NCI-H1048 (cell line): ENCODE measurements around the gene CSNK2A3.
"Not testable (repeated sequence)": the region's sequence is repeated elsewhere in the genome, so short reads cannot be mapped to it uniquely, and the experiment has no call there.

Experiments used
- DNase-seq: peaks from one replicate; lab custom pipeline; 2025; lab: John Stamatoyannopoulos, UW

The CSNK2A3 gene

DNA sequence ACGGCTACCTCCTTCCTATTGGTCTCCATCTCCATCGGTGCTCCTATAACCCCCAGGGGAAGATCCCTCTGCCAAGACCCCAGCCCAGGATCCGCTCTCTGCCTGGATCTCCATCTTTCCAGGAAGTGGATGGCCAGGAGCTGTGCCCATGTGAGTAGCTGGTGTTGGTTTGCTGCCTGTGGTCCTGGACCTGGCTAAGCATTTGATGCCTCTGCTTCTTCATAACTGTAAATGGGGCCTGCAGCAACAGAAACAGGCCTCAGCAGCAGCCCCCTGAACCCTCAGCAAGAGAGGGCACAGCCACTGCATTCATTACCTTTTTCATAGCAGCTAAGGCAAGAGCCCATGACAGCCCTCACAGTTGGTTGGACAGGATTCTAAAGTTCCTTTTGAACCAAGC, 26.6 kb upstream of the CSNK2A3 start:
- no peak for DNase-seq

- DNase-seq, result no peak
Observed at GRCh38 chr11:11378184-11378940, 25.3 kb upstream of the CSNK2A3 start.

DNA sequence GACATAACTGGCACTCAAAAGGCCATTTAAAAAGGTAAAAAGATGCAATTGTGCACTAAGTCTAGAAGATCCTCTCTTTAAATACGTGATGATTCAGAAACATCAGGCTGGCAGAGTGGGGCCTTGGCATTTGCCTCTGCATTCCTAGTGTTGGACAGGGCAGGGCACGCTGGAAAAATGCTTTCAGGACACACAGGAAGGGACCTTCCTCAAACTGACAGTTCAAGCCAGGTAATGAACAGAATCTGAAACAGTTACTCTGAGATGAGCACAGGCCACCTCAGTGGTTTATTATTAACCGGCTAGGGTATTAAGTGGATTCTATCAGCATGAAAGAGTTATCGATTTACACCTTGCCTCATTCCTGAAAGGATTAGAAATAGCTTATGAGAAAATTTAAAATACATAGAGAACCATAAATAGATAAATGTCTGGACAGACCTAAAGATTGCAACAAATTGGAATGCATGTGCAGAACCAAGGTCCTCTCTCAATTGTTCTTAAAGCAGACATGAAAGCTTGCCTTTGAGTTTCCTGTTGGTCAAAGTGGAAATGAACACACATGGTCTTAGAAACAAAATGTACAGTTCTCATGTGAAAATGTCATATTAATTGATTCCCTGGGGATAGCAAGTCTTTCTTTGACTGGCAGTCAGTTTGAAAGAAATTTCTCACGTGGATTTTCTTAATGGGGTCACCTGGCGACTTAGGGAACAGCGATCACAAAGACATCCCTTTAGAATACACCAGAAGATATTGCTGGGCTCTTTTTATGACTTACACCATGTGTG, 21.5 kb upstream of the CSNK2A3 start:
- no peak for DNase-seq

DNA sequence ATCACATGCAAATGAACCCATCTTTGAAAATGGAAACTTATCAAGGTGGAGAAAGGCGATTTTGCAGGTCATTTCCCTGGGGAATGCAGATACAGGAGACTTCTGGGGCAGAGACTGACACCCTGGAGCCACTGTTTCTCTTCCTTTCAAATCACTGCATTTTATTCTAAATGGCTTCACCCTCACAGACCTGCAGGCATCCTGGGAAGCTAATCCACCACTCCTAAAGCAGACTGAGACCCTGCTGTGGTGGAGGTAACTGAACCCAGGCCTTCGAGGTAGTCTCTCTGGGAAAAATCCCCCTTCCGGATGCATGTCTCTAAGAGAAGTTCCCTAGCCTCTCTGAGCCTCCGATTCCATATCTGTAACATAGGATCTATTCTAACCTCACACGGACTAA, 20.9 kb upstream of the CSNK2A3 start:
- DNase-seq, result no peak

DNA sequence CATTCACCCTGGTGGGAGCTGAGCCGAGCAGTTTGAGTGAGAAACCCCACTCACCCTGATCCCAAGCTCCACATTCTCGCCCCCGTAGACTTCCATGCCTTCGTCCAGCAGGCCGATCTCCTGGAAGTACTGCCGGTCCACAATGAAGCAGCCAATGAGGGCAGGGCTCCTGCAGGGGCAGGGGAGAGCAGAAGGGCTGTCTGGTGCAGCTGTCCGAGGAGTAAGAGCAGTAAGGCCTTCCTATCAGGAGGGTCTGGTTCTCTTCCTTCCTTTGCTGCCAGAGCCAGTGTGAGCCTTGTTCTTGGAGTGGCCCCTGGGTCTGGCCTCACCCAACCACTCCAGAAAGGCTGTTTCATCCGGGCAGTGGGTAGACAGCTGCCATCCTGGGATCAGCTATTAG, 19.4 kb upstream of the CSNK2A3 start:
- DNase-seq, result no peak

DNA sequence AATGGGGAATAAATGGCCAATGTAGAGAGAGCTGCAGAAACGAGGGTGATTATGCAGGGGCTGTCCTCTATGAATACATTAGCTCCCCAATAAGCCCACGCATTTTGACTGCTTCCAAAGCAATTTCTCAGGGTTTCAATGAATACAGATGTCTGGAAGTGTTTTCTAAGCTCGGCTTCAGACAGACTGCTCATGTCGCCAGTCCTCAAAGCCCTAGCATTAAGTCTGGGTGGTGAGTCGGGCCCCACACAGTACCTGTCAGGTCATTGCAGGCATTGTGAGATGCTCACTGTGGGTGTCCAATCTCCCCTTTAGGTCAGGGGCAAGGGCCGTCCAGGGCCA, 17.9 kb upstream of the CSNK2A3 start:
- no peak for DNase-seq

DNA sequence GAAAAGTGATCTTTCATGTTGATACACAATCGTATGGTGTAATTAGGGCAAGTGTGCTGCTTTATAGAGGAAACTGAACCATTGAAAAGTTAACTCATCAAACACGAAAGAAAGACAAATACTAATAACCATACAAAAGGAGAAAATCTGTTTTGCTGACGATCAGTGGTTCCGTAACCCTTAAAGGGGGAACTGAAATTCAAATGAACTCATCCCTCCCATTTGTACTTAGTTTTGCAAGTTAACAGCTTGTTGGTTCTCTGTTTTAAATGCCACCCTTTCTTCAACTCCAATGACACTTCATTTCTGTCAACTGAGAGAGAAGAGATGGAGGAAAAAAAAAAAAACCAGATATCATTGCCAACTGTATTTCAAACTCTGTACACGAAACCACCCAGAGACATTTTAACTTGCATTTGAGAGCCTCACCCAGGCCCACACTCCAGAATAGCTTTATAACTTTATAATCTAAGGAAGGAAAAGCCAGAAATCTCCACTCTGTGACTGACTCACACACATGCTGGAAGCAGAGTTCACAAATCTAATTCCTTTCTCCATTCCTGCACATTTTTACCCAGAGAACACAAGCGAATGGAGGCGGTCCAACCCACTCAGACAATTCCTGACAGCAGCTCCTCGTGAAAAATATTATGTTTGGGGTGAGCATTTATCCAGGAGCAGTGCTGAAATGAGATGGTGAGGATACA, 17.4 kb upstream of the CSNK2A3 start:
- no peak for DNase-seq

DNA sequence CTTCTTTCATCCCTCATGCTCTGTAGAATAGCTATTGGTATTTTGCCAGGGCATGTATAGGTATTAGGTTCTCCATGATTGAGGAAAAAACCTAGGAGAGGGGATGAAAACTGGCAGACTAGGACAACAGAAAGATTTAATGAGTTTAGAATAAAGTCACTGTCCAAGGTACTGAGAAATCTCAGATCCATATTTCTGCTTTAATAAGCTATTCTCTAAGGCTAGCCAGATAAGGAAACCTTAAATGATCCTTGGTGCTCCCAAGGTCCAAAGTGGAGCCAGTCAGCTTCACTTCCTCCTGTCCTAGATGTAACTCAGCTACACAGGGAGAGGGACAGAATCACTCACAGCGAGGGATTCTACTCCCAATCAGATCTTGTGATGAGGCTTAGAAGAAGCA, 13.7 kb upstream of the CSNK2A3 start:
- no peak for DNase-seq

- no peak for DNase-seq
Observed at GRCh38 chr11:11363674-11364073, 10.6 kb upstream of the CSNK2A3 start.

DNA sequence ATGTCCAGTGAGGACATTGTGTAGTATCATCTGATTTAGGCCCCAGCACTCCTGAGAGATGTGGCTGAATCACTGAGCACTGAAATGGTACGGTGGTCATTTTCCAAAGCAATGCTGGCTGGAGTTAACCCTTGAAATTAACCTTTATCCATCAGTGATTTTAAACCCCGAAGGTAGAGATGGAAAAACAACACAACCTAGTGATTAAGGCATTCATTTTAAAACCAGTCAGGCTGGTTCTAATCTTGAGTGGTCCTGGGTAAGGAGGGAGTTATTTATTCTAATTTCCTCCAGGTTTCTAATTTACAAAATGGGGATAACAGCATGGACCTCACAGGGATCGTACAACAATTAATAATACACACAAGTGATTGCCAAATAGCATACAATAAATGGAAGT, 6.6 kb upstream of the CSNK2A3 start:
- DNase-seq, result no peak

DNA sequence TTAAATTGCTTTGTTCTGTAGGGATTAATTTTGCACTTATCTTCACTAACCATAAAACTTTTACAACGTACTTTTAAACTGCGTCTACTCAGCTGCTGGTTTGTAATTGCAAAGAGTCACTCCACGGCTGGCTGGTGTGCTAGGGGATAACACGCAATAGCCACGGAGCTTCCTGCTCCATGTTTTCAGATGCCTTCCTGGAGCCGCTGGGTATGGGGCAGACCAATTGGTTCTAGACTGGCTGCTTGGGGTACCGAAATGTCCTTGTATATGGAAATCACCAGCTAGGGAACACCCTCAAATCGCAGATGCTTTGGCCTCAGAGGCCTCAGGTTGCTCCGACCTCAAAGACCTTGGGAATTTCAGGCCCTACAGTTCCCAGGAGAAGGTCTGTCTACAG, 3.8 kb upstream of the CSNK2A3 start:
- no peak for DNase-seq

DNA sequence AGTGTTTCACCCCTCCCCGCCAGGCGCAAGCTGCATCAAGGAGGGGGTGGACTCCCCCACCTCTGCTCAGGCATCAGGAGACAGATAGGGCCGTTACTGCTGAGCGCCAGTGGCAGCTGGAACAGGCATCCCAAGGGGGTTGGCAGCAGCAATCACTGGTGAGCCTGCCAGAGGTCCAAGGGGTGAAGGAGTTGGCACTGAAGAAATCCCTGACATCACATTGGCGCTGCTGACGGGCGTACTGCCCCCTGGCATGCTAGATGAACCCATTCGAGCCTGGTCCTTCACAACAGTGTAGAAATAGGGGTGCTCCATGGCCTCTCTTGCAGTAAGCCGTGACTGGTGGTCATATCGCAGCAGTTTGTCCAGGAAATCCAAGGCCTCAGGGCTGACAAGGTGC, 1.2 kb downstream of the CSNK2A3 start:
- not testable (repeated sequence) for DNase-seq

DNA sequence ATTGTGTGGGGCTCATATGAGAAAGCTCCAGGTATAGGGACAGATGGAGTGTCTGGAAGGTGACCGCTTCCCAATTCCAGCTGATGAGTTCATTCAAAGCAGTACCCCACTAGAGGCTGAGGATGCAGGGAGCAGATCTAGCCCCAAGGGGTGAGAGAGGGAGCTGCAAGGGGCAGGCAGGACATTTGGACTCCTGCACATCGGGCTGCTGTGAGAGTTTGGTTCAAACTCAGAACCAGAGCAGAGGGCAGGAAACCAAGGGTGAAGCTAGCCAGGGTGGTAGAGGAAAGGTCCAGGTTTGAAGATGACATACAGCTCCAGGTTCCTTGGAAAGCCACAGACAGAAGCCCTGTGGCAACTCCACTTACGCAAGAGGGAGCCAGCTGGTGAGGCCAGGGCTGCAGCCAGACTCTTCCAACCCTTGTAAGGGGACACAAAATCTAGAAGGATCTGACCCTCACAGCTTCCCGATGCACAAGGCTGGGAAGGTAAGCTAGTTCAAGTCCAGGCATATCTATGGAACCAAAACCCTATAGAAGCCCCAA, 1.9 kb downstream of the CSNK2A3 start:
- DNase-seq, result no peak

DNA sequence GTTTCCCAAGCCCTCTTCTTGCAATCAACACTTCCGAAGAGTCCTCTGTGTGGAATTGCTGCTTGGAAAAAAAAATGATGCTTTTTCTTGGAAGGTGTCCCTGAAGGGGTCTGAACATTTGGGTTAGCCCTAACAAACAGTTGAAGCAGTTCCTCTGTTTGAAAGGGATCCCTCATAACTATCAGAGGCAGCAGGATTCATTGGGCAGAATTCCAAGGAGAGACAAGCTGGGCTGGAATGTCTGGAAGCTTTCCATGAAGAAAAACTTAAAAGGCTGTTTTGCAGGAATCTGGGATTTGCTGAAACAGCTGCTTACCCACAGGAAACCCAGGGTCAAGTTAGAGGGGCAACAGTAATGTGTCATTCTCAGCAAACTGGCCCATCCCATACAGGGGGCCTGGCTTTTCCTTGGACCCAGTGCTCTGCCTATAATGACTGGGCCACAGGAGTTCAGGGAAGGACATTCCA, 3.1 kb downstream of the CSNK2A3 start:
- DNase-seq, result no peak

DNA sequence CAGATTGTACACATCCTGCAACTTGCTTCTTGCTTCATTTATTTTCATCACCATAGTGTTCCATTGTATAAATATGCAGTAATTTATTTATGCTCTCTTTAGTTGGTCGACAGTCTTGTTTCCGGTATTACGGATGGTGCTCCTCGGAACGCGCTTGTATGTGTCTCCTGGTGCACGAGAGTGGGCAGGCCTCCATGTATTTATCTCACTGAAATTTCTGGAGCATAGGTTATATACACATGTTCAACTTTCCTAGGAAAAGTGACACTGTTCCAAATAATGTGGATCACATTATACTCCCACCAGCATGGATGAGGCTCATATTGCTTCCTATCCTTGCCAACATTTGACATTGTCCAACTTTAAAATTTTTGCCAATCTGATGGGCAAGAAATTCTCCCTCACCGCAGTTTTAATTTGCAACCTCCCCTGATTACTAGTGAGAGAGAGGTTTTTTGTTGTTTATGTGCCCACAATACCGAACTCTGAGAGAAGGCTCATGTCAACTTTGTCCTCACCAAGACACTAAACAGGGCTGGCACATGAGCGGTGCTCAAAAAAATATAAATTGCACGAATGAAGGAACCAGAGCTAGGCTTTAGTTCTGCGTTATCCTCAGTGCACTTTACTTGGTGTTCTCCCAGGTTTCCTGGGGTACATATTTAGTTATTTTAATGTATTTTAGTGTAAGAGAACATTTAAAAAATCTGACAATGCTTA, 3.8 kb downstream of the CSNK2A3 start:
- no peak for DNase-seq

GRCh38 chr11:11348303-11348702, 4.7 kb downstream of the CSNK2A3 start:
- DNase-seq, result no peak

DNA sequence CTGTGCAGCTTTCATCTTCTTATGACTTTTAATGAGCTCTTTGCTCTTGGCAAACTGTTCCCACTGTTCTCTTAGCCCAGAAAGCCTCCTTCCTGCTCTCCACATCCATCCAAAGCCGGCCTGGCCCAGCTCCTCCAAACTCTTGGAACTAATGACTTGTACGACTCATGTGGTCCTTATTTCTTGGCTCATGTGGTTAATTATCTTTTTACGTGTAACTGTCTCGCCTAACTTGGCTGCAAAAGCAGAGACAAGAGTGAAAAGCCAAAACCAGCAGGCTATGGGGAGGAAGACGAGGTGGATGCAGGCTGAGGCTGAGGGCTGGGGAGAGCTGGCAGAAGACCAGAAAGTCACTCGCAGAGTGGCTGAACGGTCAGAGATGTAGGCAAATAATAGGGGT, 5.5 kb downstream of the CSNK2A3 start:
- no peak for DNase-seq

DNA sequence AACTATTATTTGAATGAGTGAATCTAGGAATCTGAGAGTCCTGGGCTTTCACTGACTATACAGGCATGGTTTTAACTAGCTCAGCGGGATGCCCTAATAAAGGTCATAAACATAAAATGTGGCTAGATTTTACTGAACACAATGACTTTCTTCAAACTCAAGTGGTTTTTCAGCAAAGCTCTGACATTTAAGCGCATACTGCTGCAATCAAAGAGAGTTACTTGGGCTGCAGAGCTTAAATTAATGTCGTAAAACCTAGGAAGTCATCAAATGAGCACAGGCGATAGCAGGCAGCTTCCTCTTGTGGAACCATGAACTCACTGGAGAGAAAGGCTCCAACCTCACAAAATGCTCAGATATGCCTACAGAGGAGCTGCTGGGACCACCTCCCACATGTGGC, 6.7 kb downstream of the CSNK2A3 start:
- no peak for DNase-seq

DNA sequence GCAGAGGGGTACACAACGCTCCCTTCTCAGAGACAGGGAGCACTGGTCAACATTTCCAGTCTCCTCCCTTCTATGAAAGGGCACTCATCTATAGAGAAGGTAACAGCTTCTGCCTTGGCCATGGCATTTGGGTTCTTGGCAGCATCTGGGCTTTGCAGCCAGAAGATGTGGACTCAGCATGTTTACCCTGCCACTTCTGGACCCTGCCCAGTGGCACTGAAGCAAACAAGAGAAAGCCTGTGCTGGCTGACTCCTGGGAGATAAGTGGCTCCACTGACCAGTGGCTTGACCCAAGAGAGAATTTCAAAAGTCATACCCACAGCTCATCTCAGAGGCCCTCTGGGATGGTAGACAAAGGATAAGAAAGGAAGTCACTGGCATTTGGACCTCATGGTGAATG, 8.0 kb downstream of the CSNK2A3 start:
- no peak for DNase-seq

DNA sequence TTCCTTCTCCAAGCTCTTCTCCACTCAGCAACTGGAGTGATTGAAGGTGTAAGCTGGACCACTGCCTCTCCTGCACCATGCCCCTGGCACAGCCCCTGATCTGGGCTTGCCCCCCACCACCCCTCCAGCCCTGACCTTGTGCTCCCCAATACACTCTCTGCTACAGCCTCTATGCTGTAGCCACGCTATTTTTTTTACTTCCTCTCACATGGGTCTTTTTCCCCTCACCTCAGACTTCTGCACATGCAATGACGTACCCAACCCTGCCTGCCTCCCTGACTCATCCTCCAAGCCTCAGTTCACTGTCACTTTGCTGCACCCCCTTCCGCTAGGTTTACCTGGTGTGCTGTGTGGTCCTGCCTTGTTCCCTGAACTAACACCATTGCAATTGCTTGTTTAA, 9.0 kb downstream of the CSNK2A3 start:
- no peak for DNase-seq

DNA sequence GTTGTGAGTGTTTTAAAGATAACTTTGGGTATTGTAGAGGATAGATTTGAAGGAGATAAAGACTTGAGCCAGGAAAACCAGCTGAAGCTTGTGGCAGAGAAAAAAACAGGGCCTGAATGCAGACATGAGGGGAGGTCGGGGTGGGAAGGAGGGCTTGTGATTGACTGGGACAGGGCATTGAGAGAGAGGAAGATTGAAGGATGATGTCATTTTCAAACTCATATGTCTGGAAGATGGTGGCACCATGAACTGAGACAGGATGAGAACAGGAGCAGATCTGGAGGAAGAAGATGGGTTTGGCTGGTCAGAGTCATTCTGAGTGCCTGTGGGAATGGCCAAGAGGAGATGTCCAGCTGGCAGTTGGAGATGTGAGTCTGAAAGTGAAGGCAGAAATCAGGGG, 14.7 kb downstream of the CSNK2A3 start:
- DNase-seq, result no peak

- DNase-seq, result no peak
Observed at GRCh38 chr11:11336664-11337063, 16.4 kb downstream of the CSNK2A3 start.
